ENCODE measurements around the gene TIMM29.

DNA sequence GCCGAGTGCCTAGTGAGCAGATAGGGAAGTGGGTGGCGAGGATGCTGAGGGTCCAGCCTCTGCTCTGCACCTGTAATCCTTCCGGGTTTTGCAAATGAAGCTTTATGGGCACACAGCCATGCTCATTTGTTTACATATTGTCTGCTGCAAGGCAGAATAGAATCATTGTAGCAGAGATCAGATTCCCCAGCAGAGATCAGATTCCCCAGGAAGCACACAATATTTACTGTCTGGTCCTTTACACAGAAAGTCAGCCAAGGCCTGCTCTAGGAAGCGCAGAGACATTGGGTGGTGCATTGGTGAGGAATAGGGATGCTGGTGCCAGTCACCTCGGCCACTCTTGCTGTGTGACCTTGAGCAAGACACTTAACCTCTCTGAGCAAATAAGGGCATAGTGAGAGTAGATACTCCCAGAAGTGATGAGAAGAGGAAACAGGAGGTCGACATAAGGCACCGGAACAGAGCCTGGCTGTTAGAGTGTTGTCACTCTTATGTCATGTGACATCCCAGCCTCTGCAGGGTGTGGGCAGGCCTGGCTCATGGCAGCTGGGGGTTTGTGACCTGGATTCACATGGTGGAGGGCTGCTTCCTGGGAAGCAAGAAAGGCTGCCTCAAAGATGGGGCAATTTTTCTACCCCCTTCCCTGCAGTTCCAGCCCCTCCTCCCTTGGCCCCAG is 31.6 kb upstream of the TIMM29 start:
- TF ChIP-seq, protein P1, sequence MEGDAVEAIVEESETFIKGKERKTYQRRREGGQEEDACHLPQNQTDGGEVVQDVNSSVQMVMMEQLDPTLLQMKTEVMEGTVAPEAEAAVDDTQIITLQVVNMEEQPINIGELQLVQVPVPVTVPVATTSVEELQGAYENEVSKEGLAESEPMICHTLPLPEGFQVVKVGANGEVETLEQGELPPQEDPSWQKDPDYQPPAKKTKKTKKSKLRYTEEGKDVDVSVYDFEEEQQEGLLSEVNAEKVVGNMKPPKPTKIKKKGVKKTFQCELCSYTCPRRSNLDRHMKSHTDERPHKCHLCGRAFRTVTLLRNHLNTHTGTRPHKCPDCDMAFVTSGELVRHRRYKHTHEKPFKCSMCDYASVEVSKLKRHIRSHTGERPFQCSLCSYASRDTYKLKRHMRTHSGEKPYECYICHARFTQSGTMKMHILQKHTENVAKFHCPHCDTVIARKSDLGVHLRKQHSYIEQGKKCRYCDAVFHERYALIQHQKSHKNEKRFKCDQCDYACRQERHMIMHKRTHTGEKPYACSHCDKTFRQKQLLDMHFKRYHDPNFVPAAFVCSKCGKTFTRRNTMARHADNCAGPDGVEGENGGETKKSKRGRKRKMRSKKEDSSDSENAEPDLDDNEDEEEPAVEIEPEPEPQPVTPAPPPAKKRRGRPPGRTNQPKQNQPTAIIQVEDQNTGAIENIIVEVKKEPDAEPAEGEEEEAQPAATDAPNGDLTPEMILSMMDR (IDR thresholded peaks at IDR 0.05): no peak
- TF ChIP-seq POLR2A (IDR thresholded peaks at IDR 0.05) (no peak), EP300 (IDR thresholded peaks at IDR 0.05) (no peak), POLR2AphosphoS5 (IDR thresholded peaks at IDR 0.05) (no peak)
